Measurements from ENCODE around the gene FAM98B. TPM values are rescaled to one million over a fixed set of nuclear protein-coding genes. Genes with fewer than 3 reads are reported as not detected.

The FAM98B gene
- total RNA-seq, 2 experiments from 2014 or later: 51.0 to 61.8 TPM

- peaks cover 46% of the 10 kb centered on the region for H3K36me3 Mint-ChIP-seq (ENCODE audit: low read depth)
- no peak overlapping the region for H3K27ac Mint-ChIP-seq
- TF ChIP-seq CTCF (IDR thresholded peaks at IDR 0.05): no peak
- H3K27me3 Mint-ChIP-seq: no peaks in the 10 kb centered on the region
- no peak overlapping the region for H3K4me3 Mint-ChIP-seq
- CTCF ChIA-PET: interaction anchor here (0.6 to 7.2 kb wide), 10 partner anchors 25 to 230 kb away, joined by 3 to 108 read pairs (median 4); no protein-coding TSS in a partner anchor
- no peaks in the 10 kb centered on the region for H3K9me3 Mint-ChIP-seq
- peaks cover 23% of the 10 kb centered on the region for H3K4me1 Mint-ChIP-seq (ENCODE audit: low read depth)
- POLR2A ChIA-PET: interaction anchor here (0.8 to 1.6 kb wide), 3 partner anchors 17 to 180 kb away, joined by 3 read pairs; no protein-coding TSS in a partner anchor
- ATAC-seq (no peak), DNase-seq (no peak)
- intact Hi-C loops (cut with micrococcal nuclease): no loop called here
Observed at GRCh38 chr15:38477637-38478036, 23.7 kb downstream of the FAM98B start.

- no peaks in the 10 kb centered on the region for H3K9me3 Mint-ChIP-seq
- no peak for DNase-seq
- H3K4me1 Mint-ChIP-seq (ENCODE audit: low read depth): peaks cover 27% of the 10 kb centered on the region
- ChIA-PET CTCF (interaction anchor here (0.7 to 7.2 kb wide), 6 partner anchors 10 to 228 kb away, joined by 3 to 108 read pairs (median 14); no protein-coding TSS in a partner anchor), POLR2A (interaction anchor here (0.7 kb wide), 2 partner anchors 100 to 218 kb away, joined by 3 read pairs; no protein-coding TSS in a partner anchor)
- no peaks in the 10 kb centered on the region for H3K27me3 Mint-ChIP-seq
- intact Hi-C loops (cut with micrococcal nuclease): no loop called here
- no peak overlapping the region for H3K27ac Mint-ChIP-seq
- peaks cover 43% of the 10 kb centered on the region for H3K36me3 Mint-ChIP-seq (ENCODE audit: low read depth)
- TF ChIP-seq CTCF (IDR thresholded peaks at IDR 0.05): no peak
- no peak for ATAC-seq
- H3K4me3 Mint-ChIP-seq: no peak overlapping the region
Observed at GRCh38 chr15:38479266-38479665, 25.3 kb downstream of the FAM98B start.

GRCh38 chr15:38479756-38480155 lies 25.8 kb downstream of the FAM98B start:
- Mint-ChIP-seq H3K27ac (no peak overlapping the region), H3K9me3 (no peaks in the 10 kb centered on the region), H3K4me3 (no peak overlapping the region), H3K4me1 (ENCODE audit: low read depth) (peaks cover 27% of the 10 kb centered on the region), H3K36me3 (ENCODE audit: low read depth) (peaks cover 40% of the 10 kb centered on the region), H3K27me3 (no peaks in the 10 kb centered on the region)
- intact Hi-C loops (cut with micrococcal nuclease): loop anchor here (5.0 kb wide), 1 partner anchor 32 kb away; no protein-coding TSS in a partner anchor
- POLR2A ChIA-PET: no interaction called here
- DNase-seq (no peak), ATAC-seq (no peak)
- CTCF ChIA-PET: interaction anchor here (2.0 to 7.2 kb wide), 5 partner anchors 39 to 228 kb away, joined by 6 to 108 read pairs (median 16); no protein-coding TSS in a partner anchor
- no peak for TF ChIP-seq CTCF (IDR thresholded peaks at IDR 0.05)

- DNase-seq (no peak), ATAC-seq (no peak)
- no peaks in the 10 kb centered on the region for H3K9me3 Mint-ChIP-seq
- no peak overlapping the region for H3K4me3 Mint-ChIP-seq
- peak overlapping the region; percentile 21 for H3K27ac Mint-ChIP-seq
- no peak for TF ChIP-seq CTCF (IDR thresholded peaks at IDR 0.05)
- POLR2A ChIA-PET: no interaction called here
- H3K36me3 Mint-ChIP-seq (ENCODE audit: low read depth): peaks cover 37% of the 10 kb centered on the region
- intact Hi-C loops (cut with micrococcal nuclease): loop anchor here (5.0 kb wide), 1 partner anchor 34 kb away; no protein-coding TSS in a partner anchor
- no peaks in the 10 kb centered on the region for H3K27me3 Mint-ChIP-seq
- peaks cover 36% of the 10 kb centered on the region for H3K4me1 Mint-ChIP-seq (ENCODE audit: low read depth)
- CTCF ChIA-PET: interaction anchor here (0.7 to 2.7 kb wide), 4 partner anchors 9 to 219 kb away, joined by 3 to 16 read pairs (median 7); no protein-coding TSS in a partner anchor
Observed at GRCh38 chr15:38481113-38481512, 27.2 kb downstream of the FAM98B start.

- no peak for ATAC-seq
- peak overlapping the region; percentile 35 for H3K27ac Mint-ChIP-seq
- no peak overlapping the region for H3K4me3 Mint-ChIP-seq
- DNase-seq: no peak
- H3K36me3 Mint-ChIP-seq (ENCODE audit: low read depth): peaks cover 40% of the 10 kb centered on the region
- H3K27me3 Mint-ChIP-seq: no peaks in the 10 kb centered on the region
- no peak for TF ChIP-seq CTCF (IDR thresholded peaks at IDR 0.05)
- peaks cover 42% of the 10 kb centered on the region for H3K4me1 Mint-ChIP-seq (ENCODE audit: low read depth)
- CTCF ChIA-PET: interaction anchor here (0.7 to 2.7 kb wide), 5 partner anchors 9 to 218 kb away, joined by 3 to 16 read pairs (median 3); no protein-coding TSS in a partner anchor
- intact Hi-C loops (cut with micrococcal nuclease): loop anchor here (5.0 kb wide), 1 partner anchor 34 kb away; no protein-coding TSS in a partner anchor
- no peaks in the 10 kb centered on the region for H3K9me3 Mint-ChIP-seq
- POLR2A ChIA-PET: no interaction called here
Observed at GRCh38 chr15:38481761-38482160, 27.8 kb downstream of the FAM98B start.
